Frontal cortex (tissue), 4 donors: Measurements from ENCODE around the gene RAB9B. TPM values are rescaled to one million over a fixed set of nuclear protein-coding genes. Genes with fewer than 3 reads are reported as not detected.

ENCODE experiments used
- DNase-seq, 2 donors: peaks; one replicate each; pipeline ENCODE4 v3.0.0; 2012; ENCODE audit warnings: low spot score in 2 of 2
- FAIRE-seq: peaks from 2 replicates; lab custom pipeline; 2012; peaks lifted over from hg19 to GRCh38; lab: Jason Lieb, UNC
- small RNA-seq: library from RNA; depleted of rRNA; stranded (forward); fragments of <200 nt; gene quantifications from one replicate; pipeline ENCODE3, GENCODE V24; 2014
- total RNA-seq: library from RNA; depleted of rRNA; stranded (reverse); fragments of >200 nt; gene quantifications from one replicate; pipeline ENCODE4 v1.2.3, GENCODE V29; 2014
- donor health status: control.
- donor health status: control.
- donor health status: control.

The RAB9B gene
- total RNA-seq, 1 donor from 2014 or later = 48.9 TPM

DNA sequence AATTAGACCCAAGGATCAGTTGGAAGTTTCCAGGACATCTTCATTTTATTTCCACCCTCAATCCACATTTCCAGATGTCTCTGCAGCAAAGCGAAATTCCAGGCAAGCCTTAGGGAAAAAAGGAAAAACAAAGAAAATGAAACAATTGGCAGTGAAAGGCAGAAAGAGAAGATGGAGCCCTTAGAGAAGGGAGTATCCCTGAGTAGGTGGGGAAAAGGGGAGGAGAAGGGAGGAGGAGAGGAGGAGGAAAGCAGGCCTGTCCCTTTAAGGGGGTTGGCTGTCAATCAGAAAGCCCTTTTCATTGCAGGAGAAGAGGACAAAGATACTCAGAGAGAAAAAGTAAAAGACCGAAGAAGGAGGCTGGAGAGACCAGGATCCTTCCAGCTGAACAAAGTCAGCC lies 55.5 kb downstream of the RAB9B start, which contains the start of gene PLP1:
TSS of gene PLP1 (plus strand) at position 295 of the 400 bp plus-strand sequence. CDS start 156 bp downstream, outside the sequence.
- FAIRE-seq (no peak), DNase-seq (no peak)

- no peak for FAIRE-seq
- no peak for DNase-seq
Measured at GRCh38 chrX:103774070-103774642, 57.9 kb downstream of the RAB9B start.

GRCh38 chrX:103773445-103773844 lies 58.6 kb downstream of the RAB9B start:
- DNase-seq (no peak), FAIRE-seq (no peak)

Small RNAs within 50 kb of the gene (small RNA-seq; reads per million reads assigned to genes)
- gene RNA5SP511 = not detected

Other genes starting within 250 kb of the RAB9B start
- gene TCEAL4, start 246.7 kb downstream of the RAB9B start, total RNA-seq = 54.2 TPM
- gene TCEAL3, start 224.3 kb downstream of the RAB9B start, total RNA-seq = 9.8 TPM
- 57.5 TPM for gene TCEAL1, start 203.3 kb downstream of the RAB9B start, total RNA-seq
- 425 TPM for gene MORF4L2, start 145.6 kb downstream of the RAB9B start, total RNA-seq
- gene TMEM31, start 121.3 kb downstream of the RAB9B start, total RNA-seq = not detected
- 11.8 TPM for gene PLP1, start 55.4 kb downstream of the RAB9B start, total RNA-seq
- 22.4 TPM for gene TMSB15B, start 130.4 kb upstream of the RAB9B start, total RNA-seq
- gene H2BW1, start 181.5 kb upstream of the RAB9B start, total RNA-seq = not detected
- not detected for gene H2BW2, start 207.7 kb upstream of the RAB9B start, total RNA-seq
- gene TMSB15C, start 244.0 kb upstream of the RAB9B start, total RNA-seq = 43.2 TPM